Lung microvascular endothelial cell (primary cell): ENCODE results near the gene USP25. TPM values are rescaled to one million over a fixed set of nuclear protein-coding genes. Genes with fewer than 3 reads are reported as not detected.

Experiments
- DNase-seq, 2 donors: peaks; one replicate each; pipeline versions ENCODE4 v3.0.0 to v3.0.0-alpha.2; 2010; ENCODE audit warnings: low read depth in 2 of 2
- total RNA-seq: library from RNA; depleted of rRNA; stranded (reverse); fragments of >200 nt; gene quantifications from 2 replicates; pipeline ENCODE4 v1.2.1, GENCODE V29; 2014

The USP25 gene
- total RNA-seq, 1 donor from 2014 or later = 64.3 TPM

DNA sequence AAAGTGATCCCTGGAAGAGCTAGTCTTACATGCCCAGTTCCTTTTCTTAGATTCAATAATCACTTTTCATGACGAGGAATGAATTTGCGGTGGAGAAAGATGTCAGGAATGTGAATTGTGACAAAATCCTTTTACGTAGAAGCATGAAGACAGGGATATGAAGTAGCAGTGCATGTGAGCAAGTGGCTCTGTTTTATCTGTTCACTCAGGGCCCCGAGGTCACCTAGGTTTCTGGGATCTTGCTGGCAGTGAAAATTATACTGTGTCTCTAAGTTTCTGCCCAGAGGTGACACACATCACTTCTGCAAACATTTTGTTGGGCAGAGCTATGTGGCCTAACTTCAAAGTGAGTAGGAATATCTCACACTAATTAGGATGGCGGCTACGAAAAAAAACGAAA lies 79.3 kb downstream of the USP25 start:
- DNase-seq = no peak

- DNase-seq = no peak
Observed at GRCh38 chr21:15809818-15810217, 80.0 kb downstream of the USP25 start.

DNA sequence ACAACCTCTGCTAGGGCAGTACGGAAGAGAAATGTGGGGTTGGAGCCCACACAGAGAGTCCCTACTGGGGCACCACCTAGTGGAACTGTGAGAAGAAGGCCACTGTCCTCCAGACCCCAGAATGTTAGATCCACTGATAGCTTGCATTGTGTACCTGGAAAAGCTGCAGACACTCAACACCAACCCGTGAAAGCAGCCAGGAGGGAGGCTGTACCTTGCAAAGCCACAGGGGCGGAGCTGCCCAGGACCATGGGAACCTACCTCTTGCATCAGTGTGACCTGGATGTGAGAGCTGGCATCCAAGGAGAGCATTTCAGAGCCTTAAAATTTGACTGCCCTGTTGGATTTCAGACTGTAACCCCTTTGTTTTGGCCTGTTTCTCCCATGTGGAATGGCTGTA lies 85.5 kb downstream of the USP25 start:
- no peak for DNase-seq

GRCh38 chr21:15820327-15820726 lies 90.5 kb downstream of the USP25 start:
- DNase-seq = no peak

- peak; percentile 33 to 35 for DNase-seq
Observed at GRCh38 chr21:15820852-15821379, 91.1 kb downstream of the USP25 start.

DNA sequence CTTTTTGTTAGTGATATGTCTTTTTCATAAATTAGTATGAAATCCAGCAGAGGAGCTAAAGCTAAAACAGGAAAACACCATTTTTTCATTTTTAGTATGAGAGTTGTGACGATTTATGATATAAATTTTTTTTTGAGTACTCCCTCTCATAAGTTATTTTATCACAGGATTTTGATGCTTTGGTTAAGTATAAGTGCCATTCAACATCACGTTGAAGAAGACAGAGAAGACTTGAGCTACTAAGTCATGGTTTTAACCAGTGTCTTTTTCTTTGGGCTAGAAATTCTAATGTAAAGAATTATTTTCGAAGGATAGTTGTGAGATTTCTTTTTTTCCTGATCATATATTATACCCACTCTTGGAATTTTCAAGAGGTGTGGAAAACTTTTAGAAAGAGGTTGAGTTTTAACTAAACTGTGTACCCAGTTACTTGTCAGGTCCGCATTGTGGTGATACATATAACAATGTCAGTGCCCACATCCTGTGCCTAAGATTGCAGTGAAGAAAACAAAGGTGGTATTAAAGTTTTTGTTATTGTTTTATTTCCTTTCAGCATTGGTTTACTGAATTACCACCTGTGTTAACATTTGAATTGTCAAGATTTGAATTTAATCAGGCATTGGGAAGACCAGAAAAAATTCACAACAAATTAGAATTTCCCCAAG lies 93.8 kb downstream of the USP25 start:
- no peak for DNase-seq

DNA sequence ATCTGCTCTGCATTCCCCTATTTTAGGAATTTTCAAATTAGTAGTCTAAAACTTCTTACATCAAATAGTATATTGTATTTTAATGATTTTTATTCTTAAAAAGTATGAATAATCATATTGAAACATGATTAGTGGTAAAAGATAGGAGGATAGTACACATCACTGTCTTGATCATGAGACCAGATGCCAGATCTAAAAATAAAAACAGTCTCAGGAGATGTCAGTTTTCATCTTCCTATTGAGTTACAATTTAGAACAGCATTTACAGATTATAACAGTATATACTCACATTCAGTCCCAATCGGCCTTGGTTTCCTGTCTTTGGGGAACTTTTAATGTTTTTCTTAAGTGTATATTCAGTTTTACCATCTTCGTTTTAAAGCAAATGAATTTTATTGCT lies 95.9 kb downstream of the USP25 start:
- DNase-seq = no peak

- DNase-seq = peak; percentile 70 to 78
Observed at GRCh38 chr21:15826147-15826780, 96.5 kb downstream of the USP25 start.

GRCh38 chr21:15826908-15827601 lies 97.3 kb downstream of the USP25 start:
- DNase-seq = peak in 1 of 2 donors; percentile 37

- DNase-seq = no peak
Observed at GRCh38 chr21:15831497-15831896, 101.7 kb downstream of the USP25 start.

DNA sequence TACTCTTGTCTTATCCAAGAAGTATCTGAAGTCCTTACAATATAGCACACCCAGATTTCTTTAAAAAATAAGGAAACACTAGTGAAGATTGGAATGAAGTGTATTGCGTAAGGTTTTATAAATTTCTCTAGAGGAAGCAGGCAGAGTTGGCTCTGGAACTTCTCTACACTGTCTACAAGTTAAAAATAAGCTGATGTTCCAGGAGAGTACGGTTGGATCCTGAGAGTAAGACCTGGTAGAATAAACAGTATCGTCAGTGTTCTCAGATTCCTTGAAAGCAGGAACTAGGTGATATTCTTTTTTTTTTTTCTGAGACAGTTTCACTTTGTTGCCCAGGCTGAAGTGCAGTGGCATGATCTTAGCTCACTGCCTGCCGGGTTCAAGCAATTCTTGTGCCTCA lies 107.9 kb downstream of the USP25 start:
- peak in 1 of 2 donors; percentile 38 for DNase-seq

DNA sequence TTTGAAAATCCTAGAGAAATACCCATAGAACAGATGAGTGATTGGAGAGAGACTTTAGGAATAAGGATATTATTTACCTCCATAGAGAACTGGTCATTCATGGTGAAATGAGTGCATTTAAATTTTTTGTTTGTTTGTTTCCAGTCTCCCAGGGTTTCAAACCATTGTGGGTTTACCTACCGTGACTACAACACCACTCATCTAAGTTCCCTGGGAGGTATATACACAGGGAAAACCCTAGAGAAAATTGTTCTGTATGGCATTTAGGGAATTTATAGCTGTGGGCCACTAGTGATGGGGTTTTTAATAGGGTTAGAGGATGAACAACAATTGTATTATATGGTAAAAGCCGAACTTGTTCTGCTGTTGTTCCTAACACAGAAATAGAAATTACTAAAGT lies 109.2 kb downstream of the USP25 start:
- no peak for DNase-seq

- DNase-seq = no peak
Observed at GRCh38 chr21:15839601-15840000, 109.8 kb downstream of the USP25 start.

DNA sequence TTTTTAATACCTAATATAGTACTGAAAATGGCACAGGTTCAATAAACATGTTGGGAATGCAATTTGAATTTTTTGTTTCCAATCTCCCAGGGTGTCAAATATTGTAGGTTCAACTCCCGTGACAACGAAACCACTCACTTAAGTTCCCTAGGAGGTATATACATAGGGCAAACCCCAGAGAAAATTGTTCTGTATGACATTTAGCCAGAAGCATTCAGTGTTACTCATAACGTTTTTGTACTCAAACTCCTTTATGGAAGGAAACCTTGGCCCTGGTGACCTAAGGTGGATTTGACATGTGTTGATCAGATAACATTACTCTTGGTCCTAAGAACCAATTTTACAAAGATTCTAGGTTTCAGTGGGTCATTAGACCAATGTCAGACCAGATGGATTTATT lies 110.6 kb downstream of the USP25 start:
- no peak for DNase-seq

DNA sequence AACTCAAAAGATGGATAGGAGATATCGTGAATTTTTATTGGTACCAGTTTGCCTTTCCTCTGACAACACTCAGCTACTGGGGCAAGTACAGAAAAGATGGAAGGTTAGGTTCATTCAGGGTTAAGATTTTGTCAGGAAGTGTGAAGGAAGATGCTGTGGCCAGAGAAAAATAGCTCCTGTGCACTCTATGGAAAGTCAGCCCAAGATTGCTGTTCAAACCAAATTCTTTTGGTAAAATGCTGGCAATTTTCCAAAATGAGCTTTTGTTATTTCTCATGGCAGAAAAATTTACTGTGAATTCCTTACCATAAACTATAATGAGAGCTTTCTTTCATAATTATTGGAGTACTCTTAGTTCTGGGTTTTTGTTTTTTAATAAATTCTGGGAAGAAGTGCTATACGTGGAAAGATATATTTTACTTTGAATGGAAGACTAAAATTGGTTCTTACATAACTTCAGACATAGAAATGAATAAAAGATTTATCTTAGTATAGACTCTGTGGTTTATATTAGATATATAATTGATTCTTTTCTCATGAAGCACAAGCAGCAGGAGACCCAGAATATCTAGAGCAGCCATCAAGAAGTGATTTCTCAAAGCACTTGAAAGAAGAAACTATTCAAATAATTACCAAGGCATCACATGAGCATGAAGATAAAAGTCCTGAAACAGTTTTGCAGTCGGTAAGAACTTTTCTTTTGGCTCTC lies 112.2 kb downstream of the USP25 start:
- DNase-seq = peak; percentile 45 to 76

- DNase-seq = no peak
Observed at GRCh38 chr21:15842565-15842880, 112.7 kb downstream of the USP25 start.

GRCh38 chr21:15843766-15844165 lies 114.0 kb downstream of the USP25 start:
- DNase-seq = no peak

- DNase-seq = peak; percentile 28 to 81
Observed at GRCh38 chr21:15848634-15849560, 119.1 kb downstream of the USP25 start.

- DNase-seq = no peak
Observed at GRCh38 chr21:15849927-15850326, 120.1 kb downstream of the USP25 start.

DNA sequence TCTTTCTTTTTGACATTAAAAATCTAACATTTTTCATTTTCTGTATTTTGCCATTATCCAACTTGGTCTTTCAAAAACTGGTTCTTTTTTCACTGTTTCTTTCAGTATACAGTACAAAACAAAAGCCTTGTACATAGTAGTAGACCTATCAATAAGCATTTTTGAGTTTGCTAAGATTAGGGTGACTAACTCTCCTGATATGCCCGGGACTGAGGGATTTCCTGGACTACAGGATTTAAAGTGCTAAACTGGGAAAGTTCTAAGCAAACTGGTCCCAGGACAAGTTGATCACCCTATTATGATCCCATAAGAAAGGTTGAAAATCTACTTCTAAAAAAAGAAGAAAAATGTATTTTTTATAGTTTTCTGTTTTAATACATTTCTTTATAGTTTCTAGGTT lies 120.9 kb downstream of the USP25 start:
- peak; percentile 59 to 89 for DNase-seq

- DNase-seq = no peak
Observed at GRCh38 chr21:15852146-15852545, 122.4 kb downstream of the USP25 start.
